GM19324 (cell line): ENCODE data around the gene PRKN.

Experiments
- ATAC-seq: cut with Tn5 transposase; IDR thresholded peaks from one replicate; pipeline ENCODE4 v1.9.1; 2021; ENCODE audit warnings: mild to moderate bottlenecking, moderate library complexity; ENCODE audit not compliant: unreplicated experiment, low FRiP score

Gene PRKN

GRCh38 chr6:161618831-161619454 lies 1108.6 kb downstream of the PRKN start:
- no peak for ATAC-seq

- ATAC-seq, result no peak
These were observed 1113.9 kb downstream of the PRKN start for GRCh38 chr6:161613711-161614110.

- no peak for ATAC-seq
These were observed 1118.8 kb downstream of the PRKN start for GRCh38 chr6:161608771-161609170.

DNA sequence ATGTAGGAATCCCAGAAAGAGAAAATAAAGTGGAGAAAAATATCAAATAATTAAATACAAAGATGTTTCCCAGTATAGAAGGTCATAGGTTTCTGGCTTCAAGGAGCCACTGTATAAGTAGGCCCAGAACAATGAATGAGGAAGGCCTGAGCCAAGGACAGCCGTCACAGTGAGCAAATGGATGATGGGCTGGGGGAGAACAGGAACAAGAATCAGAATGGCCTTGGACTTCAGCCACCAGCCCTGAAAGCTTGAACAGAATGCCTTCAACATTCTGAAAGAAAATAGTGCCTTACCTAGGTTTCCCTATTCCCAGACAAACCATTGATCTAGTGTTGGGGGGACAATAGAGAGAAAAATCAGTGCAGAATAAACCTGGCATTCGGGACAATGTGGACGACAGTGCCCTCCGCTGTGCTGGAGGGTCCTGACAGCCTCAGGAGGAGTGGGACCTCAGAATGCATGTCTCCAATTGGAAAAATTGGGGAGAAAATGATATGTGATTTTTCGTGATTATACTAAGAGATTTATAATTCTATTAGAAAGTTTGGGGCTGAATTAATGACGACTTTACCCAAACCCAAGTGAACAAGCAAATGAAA lies 1119.8 kb downstream of the PRKN start:
- ATAC-seq, result no peak

- ATAC-seq, result no peak
These were observed 1125.2 kb downstream of the PRKN start for GRCh38 chr6:161602359-161602758.

GRCh38 chr6:161598896-161599295 lies 1128.7 kb downstream of the PRKN start:
- no peak for ATAC-seq

DNA sequence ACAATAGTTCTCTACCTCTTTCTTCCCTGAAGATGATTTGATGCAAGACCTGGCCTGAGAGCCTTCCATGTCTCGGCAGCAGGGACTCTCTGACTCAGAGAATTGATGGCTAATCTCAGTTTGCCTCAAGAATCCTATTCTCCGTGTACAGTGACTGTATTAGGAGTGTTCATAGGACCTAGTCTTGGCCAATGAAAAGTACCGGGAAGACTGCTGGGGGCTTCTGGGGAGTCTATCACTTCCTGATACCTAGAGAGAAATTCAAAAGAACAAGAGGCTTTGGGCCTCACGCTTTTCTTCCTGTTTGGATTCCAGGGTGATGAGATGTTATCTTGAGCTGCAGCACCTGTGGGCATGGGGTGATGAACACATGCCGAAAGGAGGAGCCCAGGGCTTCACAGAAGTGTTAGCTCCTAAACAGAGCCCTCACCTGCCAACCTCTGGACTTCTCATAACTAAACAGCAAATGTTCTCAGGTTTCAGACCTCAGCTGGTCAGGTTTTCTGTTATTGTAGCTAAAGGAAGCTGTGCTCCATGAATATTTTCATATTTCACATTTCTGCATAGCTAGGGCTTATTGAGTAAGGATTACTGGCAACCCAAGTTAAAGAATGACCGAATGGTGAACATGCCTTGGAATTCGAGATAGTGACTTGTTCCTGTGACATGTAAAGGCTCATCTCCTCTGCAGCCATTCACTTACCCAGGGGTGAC lies 1130.6 kb downstream of the PRKN start:
- ATAC-seq, result no peak

- ATAC-seq, result no peak
These were observed 1133.2 kb downstream of the PRKN start for GRCh38 chr6:161594412-161594811.

GRCh38 chr6:161590961-161591627 lies 1136.5 kb downstream of the PRKN start:
- ATAC-seq, result no peak

DNA sequence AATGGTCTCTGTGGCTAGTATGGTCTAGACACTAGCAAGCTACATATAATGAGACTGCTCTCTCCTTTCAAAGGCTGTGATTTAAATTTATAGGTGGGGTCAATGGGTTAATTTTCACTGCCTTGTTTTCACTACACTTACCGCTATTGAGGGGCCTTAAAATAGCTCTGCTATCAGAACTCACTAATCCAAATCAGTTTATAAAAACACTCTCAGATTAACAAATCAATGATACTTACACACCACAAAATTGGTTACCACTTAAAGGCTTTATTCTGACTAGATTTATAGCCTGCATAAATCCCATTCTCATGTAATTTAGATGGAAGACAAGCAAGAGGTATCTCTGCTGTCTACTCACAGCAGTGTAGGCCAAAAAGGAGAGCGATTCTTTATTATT lies 1140.7 kb downstream of the PRKN start:
- no peak for ATAC-seq

GRCh38 chr6:161584621-161585340 lies 1142.8 kb downstream of the PRKN start:
- ATAC-seq, result no peak

- no peak for ATAC-seq
These were observed 1143.5 kb downstream of the PRKN start for GRCh38 chr6:161584051-161584450.

- ATAC-seq, result no peak
These were observed 1144.0 kb downstream of the PRKN start for GRCh38 chr6:161583584-161583983.

GRCh38 chr6:161578478-161578877 lies 1149.1 kb downstream of the PRKN start:
- no peak for ATAC-seq

GRCh38 chr6:161575523-161576254 lies 1151.9 kb downstream of the PRKN start:
- ATAC-seq, result no peak

DNA sequence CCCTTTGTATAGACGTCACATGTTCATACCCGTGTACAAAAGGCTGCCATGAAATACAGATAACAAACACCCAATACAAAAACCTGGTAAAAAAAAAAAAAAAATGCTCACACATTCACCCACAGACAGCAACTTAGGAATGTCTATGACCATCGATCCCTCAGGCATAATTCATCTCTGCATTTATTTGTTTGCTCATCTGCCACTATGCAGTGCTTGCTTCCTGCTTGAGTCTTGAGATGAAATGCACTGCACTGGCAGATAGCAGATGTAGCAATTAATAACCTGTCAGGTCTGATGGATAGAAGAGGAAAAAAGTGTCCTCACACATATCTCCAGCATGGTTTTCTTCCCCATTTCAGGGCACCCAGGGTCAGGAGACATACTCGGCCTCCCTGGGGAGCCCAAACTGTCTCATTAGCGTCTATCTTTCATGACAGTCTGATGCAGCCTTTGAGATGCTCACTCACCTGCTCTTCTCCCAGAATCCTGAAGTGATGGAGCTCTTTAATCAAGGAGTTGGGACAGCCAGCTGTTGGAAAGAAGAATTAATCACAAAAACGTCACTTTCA lies 1158.6 kb downstream of the PRKN start:
- no peak for ATAC-seq

DNA sequence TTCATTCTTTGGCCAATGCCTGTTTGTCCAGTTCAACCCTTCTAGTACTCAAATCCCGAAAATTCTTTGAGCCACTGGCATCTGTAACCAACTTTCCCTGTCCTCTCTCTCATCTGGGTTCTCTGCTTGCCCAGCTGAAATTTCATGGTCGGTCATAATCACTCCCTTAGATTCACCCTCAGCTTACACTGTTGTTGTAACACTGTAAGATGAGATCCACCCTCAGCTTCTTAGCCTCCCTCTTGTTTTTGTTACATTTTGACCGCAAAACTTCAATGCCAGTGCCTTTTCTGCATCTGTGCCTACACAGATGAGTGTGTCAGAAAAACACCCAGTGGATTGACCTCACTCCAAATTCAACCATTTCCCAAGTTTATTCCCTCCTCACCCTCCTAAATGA lies 1162.6 kb downstream of the PRKN start:
- ATAC-seq, result no peak

DNA sequence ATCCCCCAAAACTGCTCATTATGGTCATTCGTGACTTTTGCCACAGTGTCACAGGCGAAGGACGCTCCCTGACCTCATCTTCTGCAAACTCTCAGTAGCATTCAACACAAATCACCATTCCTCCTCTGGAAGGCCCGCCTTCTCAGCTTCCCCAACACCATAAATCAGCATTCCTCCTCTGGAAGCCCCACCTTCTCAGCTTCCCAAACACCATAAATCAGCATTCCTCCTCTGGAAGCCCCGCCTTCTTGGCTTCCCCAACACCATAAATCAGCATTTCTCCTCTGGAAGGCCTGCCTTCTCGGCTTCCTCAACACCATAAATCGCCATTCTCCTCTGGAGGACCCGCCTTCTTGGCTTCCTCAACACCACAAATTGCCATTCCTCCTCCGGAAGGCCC lies 1165.7 kb downstream of the PRKN start:
- ATAC-seq, result no peak

DNA sequence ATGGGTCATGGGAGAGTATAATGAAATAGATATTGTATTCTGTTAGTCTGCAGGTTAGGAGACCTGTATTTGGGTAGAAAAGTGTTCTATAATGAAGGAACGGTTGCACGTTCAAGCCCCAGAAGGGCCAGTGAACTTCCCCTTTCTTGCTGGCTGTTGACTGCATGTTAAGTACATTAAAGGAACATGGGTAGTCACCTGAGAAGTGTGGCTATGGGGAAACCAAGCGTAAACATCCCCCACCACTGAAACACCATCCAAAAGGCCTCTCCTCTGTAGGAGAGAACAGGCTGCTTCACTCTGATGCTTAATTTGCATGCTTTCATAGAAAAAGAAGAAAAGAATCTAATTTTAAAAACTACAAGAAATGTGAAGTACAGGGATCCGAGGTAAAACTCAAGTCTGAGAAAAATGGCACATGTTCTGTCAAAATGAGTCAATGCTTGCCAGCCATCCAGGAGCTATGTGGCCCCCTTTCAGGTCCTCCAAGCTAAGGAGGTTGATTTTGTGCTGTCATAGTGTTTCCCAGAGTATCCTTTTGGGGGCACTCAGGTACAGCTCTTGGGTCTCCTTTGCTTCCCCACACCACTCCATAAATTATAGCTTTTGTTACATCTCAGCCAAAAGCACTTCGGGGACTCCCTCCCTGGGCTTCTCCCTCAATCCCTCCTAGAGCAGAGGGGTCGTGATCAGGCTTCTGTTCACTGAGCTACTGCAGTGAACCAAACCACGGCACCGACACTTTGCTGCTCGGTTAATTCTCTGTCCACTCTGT lies 1170.0 kb downstream of the PRKN start:
- ATAC-seq, result no peak
